ENCODE measurements around the gene ZNF853.

The ZNF853 gene

GRCh38 chr7:6637544-6638229 lies 22.3 kb downstream of the ZNF853 start:
- peak; percentile 52 for DNase-seq

- no peak for DNase-seq
These were observed 23.6 kb downstream of the ZNF853 start for GRCh38 chr7:6639032-6639431.

GRCh38 chr7:6639627-6640026 lies 24.2 kb downstream of the ZNF853 start:
- no peak for DNase-seq

GRCh38 chr7:6640246-6640721 lies 24.9 kb downstream of the ZNF853 start:
- DNase-seq = peak; percentile 57

GRCh38 chr7:6641305-6642035 lies 26.1 kb downstream of the ZNF853 start:
- DNase-seq = no peak

GRCh38 chr7:6642239-6642839 lies 26.9 kb downstream of the ZNF853 start:
- DNase-seq = no peak

- DNase-seq = no peak
These were observed 27.6 kb downstream of the ZNF853 start for GRCh38 chr7:6642861-6643640.

GRCh38 chr7:6643915-6644625 lies 28.7 kb downstream of the ZNF853 start:
- no peak for DNase-seq

- no peak for DNase-seq
These were observed 29.3 kb downstream of the ZNF853 start for GRCh38 chr7:6644728-6645127.

GRCh38 chr7:6646465-6646864 lies 31.1 kb downstream of the ZNF853 start:
- no peak for DNase-seq

- DNase-seq = no peak
These were observed 31.7 kb downstream of the ZNF853 start for GRCh38 chr7:6647080-6647479.

- DNase-seq = no peak
These were observed 32.1 kb downstream of the ZNF853 start for GRCh38 chr7:6647541-6647940.

- DNase-seq = no peak
These were observed 32.8 kb downstream of the ZNF853 start for GRCh38 chr7:6648066-6648814.

GRCh38 chr7:6648815-6649104 lies 33.4 kb downstream of the ZNF853 start:
- DNase-seq = no peak

- no peak for DNase-seq
These were observed 34.0 kb downstream of the ZNF853 start for GRCh38 chr7:6649241-6649961.

GRCh38 chr7:6650086-6650485 lies 34.7 kb downstream of the ZNF853 start:
- DNase-seq = no peak

- no peak for DNase-seq
These were observed 35.2 kb downstream of the ZNF853 start for GRCh38 chr7:6650521-6651011.

- no peak for DNase-seq
These were observed 36.5 kb downstream of the ZNF853 start for GRCh38 chr7:6651851-6652445.

- no peak for DNase-seq
These were observed 37.1 kb downstream of the ZNF853 start for GRCh38 chr7:6652446-6653011.

All from OCI-M1 (cell line).